GM12891 (cell line): ENCODE results near the gene KATNA1.

Source experiments
- DNase-seq: peaks from one replicate; pipeline ENCODE4 v3.0.0; 2011; ENCODE audit warnings: low spot score; ENCODE audit not compliant: insufficient read length
- FAIRE-seq: peaks from 2 replicates; lab custom pipeline; 2011; peaks lifted over from hg19 to GRCh38; lab: Jason Lieb, UNC
- PAX5 ChIP-seq: IDR thresholded peaks from 2 replicates; pipeline ENCODE4 v1.6.1; 2011; ENCODE audit warnings: low read length, moderate library complexity, mild to moderate bottlenecking; ENCODE audit not compliant: insufficient read depth, severe bottlenecking
- POLR2A ChIP-seq: IDR thresholded peaks from 2 replicates; pipeline ENCODE4 v1.6.1; 2011; ENCODE audit warnings: low read depth, low read length, control low read depth
- POLR2AphosphoS5 ChIP-seq: IDR thresholded peaks from 2 replicates; pipeline ENCODE4 v1.6.1; 2011; ENCODE audit warnings: low read depth, low read length, control low read depth
- POU2F2 ChIP-seq: IDR thresholded peaks from 2 replicates; pipeline ENCODE4 v1.6.1; 2011; ENCODE audit warnings: low read depth, mild to moderate bottlenecking, control low read depth, low read length, moderate library complexity
- SPI1 ChIP-seq: IDR thresholded peaks from 2 replicates; pipeline ENCODE4 v1.6.1; 2011; ENCODE audit warnings: low read depth, low read length, control low read depth
- TAF1 ChIP-seq: IDR thresholded peaks from 2 replicates; pipeline ENCODE4 v1.6.1; 2011; ENCODE audit warnings: low read depth, low read length, control low read depth

The KATNA1 gene

DNA sequence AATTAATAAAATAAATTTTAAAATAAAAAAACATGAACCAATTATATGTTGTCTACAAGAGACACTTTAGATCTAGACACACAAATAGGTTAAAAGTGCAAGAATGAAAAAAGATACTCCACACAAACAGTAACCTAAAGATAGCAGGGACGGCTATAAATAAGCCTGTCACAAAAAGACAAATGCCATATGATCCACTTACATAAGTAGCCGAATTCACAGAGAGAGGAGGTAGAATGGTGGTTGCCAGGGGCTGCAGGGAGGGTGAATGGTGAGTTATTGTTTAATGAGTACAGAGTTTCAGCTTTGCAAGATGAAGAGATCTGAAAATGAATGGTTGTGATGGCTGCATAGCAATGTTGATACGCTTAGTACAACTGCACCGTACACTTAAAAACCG, 32.7 kb downstream of the KATNA1 start:
- TF ChIP-seq POLR2AphosphoS5 = no peak
- TF ChIP-seq SPI1 = no peak
- TF ChIP-seq POU2F2 = no peak
- no peak for TF ChIP-seq TAF1
- TF ChIP-seq PAX5 = no peak
- no peak for TF ChIP-seq POLR2A
- DNase-seq (no peak), FAIRE-seq (no peak)

DNA sequence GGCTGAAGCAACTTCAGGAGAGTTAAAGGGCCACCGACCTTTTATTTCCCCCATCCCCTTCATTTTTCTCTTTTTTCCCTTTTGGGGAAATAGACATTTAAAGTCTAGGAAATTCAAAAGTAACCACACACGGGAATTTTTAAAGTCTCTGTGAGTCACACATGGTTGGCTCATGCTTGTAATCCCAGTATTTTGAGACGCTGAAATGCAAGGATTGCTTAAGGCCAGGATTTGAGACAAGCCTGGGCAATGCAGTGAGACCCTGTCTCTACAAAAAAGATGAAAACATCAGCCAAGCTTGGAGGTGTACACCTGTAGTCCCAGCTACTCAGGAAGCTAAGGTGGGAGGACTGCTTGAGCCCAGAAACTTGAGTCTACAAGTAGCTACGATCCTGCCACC, 34.2 kb downstream of the KATNA1 start:
- DNase-seq (no peak), FAIRE-seq (no peak)
- TF ChIP-seq SPI1 (no peak), TAF1 (no peak), PAX5 (no peak), POLR2A (no peak)

DNA sequence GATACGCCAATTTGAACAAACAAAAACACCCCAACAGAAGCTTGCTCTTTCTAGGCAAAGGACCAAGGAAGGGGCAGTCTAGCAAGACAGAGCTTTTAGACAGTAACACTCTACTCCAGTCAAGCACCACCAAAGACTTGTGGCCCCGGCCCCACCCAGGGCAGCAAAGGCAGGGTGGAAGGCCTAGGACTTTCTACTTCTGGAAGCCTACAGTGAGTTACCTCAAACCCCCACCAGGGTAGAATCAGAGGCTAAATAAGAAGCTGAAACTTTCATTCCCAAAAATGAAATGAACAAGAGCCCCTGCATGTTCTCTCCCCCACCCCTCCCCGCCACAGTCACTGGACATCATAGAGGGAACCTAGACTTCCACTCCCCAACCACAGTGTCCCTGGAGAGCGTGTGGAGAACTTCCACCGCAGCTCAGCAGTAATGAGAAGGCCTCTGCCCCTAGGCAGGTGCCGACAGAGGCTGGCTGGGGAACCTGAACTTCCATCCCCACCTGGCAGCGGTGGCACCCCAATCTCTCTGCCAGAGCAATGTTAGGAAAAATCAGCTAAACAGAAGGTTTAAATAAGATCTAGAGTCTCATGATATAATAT, 40.0 kb downstream of the KATNA1 start:
- no peak for TF ChIP-seq SPI1
- no peak for TF ChIP-seq POU2F2
- no peak for TF ChIP-seq POLR2AphosphoS5
- TF ChIP-seq PAX5 = no peak
- no peak for TF ChIP-seq POLR2A
- no peak for TF ChIP-seq TAF1
- DNase-seq = no peak
- no peak for FAIRE-seq

DNA sequence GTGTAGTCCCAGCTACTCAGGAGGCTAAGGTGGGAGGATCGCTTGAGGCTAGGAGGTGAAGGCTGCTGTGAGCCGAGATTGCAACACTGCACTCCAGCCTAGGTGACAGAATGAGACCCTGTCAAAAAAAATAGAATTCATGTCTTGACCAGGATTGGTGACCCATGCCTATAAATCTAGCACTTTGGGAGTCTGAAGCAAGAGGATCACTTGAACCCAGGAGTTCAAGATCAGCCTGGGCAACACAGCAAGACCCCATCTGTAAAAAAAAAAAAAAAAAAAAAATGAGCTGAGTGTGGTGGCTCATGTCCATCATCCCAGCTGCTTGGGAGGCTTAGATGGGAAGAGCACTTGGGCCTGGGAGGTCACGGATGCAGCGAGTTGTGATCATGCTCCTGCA, 48.0 kb downstream of the KATNA1 start:
- no peak for FAIRE-seq
- no peak for TF ChIP-seq PAX5
- no peak for TF ChIP-seq SPI1
- TF ChIP-seq POU2F2 = no peak
- TF ChIP-seq TAF1 = no peak
- TF ChIP-seq POLR2AphosphoS5 = no peak
- TF ChIP-seq POLR2A = no peak

DNA sequence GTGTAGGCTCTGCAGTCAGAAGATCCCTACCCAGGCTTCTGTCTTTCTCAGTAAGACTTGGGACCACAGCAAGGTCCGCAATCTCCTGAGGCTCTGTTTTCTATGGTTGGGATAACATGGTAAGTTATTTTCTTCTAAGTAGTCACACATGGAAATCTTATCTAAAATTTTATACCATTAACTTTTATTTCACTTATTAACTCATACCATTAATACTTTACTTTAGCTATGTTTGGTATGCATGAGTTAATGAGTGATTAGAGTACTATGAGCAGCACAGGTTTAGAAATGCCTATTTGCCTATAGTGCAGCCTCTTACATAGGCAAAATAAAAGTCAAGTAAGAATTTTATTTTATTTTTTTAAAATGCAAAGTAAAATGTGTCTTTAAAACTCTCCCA, 55.1 kb downstream of the KATNA1 start:
- DNase-seq (no peak), FAIRE-seq (no peak)
- TF ChIP-seq POLR2AphosphoS5 = no peak
- no peak for TF ChIP-seq POLR2A
- TF ChIP-seq TAF1 = no peak
- no peak for TF ChIP-seq PAX5
- no peak for TF ChIP-seq POU2F2
- TF ChIP-seq SPI1 = no peak

More for the DNA sequence above, 48.0 kb downstream of the KATNA1 start:
- no peak for DNase-seq

DNA sequence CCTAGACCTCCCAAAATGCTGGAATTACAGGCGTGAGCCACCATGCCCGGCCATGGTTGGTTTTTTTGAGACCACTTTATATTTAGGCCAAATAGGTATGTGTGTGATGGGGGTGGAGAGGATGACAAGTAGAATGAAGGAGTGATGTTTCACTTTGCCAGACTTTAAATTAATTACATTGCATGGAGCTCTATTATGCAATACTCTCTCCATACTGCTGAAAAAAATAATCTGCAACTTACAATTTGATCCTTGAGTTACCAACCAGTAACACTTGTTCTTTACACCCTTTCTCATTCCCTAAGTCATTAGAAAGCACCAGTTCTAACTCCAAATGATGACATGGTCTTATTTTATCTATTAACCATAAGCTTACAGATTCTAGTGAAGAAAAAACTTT, 55.5 kb downstream of the KATNA1 start:
- no peak for TF ChIP-seq SPI1
- no peak for TF ChIP-seq TAF1
- no peak for TF ChIP-seq POLR2A
- no peak for TF ChIP-seq PAX5
- no peak for TF ChIP-seq POLR2AphosphoS5
- DNase-seq = no peak
- FAIRE-seq = no peak

GRCh38 chr6:149586149-149586548, 62.4 kb downstream of the KATNA1 start:
- DNase-seq = no peak
- FAIRE-seq = no peak
- no peak for TF ChIP-seq TAF1
- TF ChIP-seq SPI1 = no peak
- no peak for TF ChIP-seq POLR2A
- no peak for TF ChIP-seq PAX5
- no peak for TF ChIP-seq POU2F2
- no peak for TF ChIP-seq POLR2AphosphoS5

GRCh38 chr6:149581349-149581748, 67.2 kb downstream of the KATNA1 start:
- TF ChIP-seq POU2F2 (no peak), TAF1 (no peak), POLR2A (no peak), PAX5 (no peak)
- DNase-seq = no peak
- FAIRE-seq = no peak

- TF ChIP-seq PAX5 (no peak), SPI1 (no peak), POLR2AphosphoS5 (no peak), TAF1 (no peak), POU2F2 (no peak), POLR2A (no peak)
- no peak for DNase-seq
- no peak for FAIRE-seq
These were observed 67.6 kb downstream of the KATNA1 start for GRCh38 chr6:149580880-149581279.

GRCh38 chr6:149567945-149568585, 80.4 kb downstream of the KATNA1 start:
- no peak for DNase-seq
- FAIRE-seq = peak; percentile 57
- TF ChIP-seq POLR2A (no peak), SPI1 (peak; percentile 68), TAF1 (no peak), POU2F2 (no peak)

DNA sequence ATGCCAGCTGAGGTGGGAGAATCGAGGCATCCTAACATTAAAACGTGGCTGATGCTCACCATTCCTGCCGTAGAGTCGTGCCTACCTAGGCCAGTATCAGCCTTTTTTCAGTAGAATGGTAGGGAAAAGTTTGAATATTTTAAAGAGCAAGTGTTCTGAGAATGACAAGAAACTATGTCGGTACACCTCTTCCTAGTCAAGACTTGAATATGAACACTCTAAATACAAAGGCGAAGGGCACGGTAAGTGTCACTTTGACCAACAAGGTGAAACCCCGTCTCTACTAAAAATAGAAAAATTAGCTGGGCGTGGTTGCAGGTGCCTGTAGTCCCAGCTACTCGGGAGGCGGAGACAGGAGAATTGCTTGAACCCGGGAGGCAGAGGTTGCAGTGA, 81.3 kb downstream of the KATNA1 start:
- TF ChIP-seq TAF1 (no peak), POLR2A (no peak), PAX5 (no peak), POLR2AphosphoS5 (no peak)
- FAIRE-seq = peak; percentile 9
- DNase-seq = no peak
